CD4-positive, alpha-beta T cell (primary cell): ENCODE measurements around the gene UPF3A. TPM values are rescaled to one million over a fixed set of nuclear protein-coding genes. Genes with fewer than 3 reads are reported as not detected.
"Not testable (repeated sequence)": the region's sequence is repeated elsewhere in the genome, so short reads cannot be mapped to it uniquely, and the experiment has no call there.

Experiments
- ATAC-seq: fragments of 200-7000 bp; cut with Tn5 transposase; one replicate; pipeline ENCODE4 v1.10.0; 2022; ENCODE audit warnings: mild to moderate bottlenecking; ENCODE audit not compliant: poor library complexity
- CTCF ChIA-PET: fragments of 350-600 bp; sonication (Branson Sonifier 250); formaldehyde crosslinking; loops from one replicate; lab custom pipeline; 2021; ENCODE audit warnings: antibody characterized with exemption, inconsistent platforms; lab: Charles Lee
- POLR2A ChIA-PET: fragments of 350-600 bp; sonication (Branson Sonifier 250); formaldehyde crosslinking; loops from one replicate; lab custom pipeline; 2021; ENCODE audit warnings: antibody characterized with exemption, inconsistent platforms; lab: Charles Lee
- DNase-seq, 14 experiments: peaks; one replicate each; pipeline ENCODE4 v3.0.0-alpha.2; 2013 to 2020; ENCODE audit warnings: mixed read lengths in 2 of 14
- H3K27ac ChIP-seq, 2 donors: one replicate each; pipeline versions ENCODE4 v1.5.1 to v1.7.0; 2013; ENCODE audit warnings: low read length in 2 of 2, low read depth in 1 of 2, mild to moderate bottlenecking in 1 of 2
- H3K27me3 ChIP-seq, 2 experiments: 1 replicate in 1 of 2; 2 replicates in 1 of 2; pipeline versions ENCODE4 v1.6.1 to v1.7.0; 2013; ENCODE audit warnings: low read length in 2 of 2, control low read depth in 1 of 2, mild to moderate bottlenecking in 1 of 2, moderate library complexity in 1 of 2; ENCODE audit not compliant: insufficient read depth in 2 of 2, control insufficient read depth in 1 of 2
- H3K36me3 ChIP-seq: one replicate; pipeline ENCODE4 v1.6.1; 2013; ENCODE audit warnings: low read length, control low read depth; ENCODE audit not compliant: insufficient read depth
- H3K4me1 ChIP-seq: one replicate; pipeline ENCODE4 v1.6.1; 2013; ENCODE audit warnings: low read length, control low read depth; ENCODE audit not compliant: insufficient read depth
- H3K4me3 ChIP-seq: one replicate; pipeline ENCODE4 v1.5.1; 2013; ENCODE audit warnings: mild to moderate bottlenecking, low read length, moderate library complexity
- H3K9me3 ChIP-seq, 2 experiments: 1 replicate in 1 of 2; 2 replicates in 1 of 2; pipeline versions ENCODE4 v1.6.1 to v1.7.0; 2013; ENCODE audit warnings: low read length in 2 of 2, mild to moderate bottlenecking in 2 of 2, control low read depth in 1 of 2, moderate library complexity in 1 of 2; ENCODE audit not compliant: control insufficient read depth in 1 of 2, insufficient read depth in 1 of 2
- H3K27ac Mint-ChIP-seq: one replicate; pipeline ENCODE4 v1.8.0; 2020; ENCODE audit warnings: mixed read lengths
- H3K27me3 Mint-ChIP-seq: one replicate; pipeline ENCODE4 v1.8.0; 2021; ENCODE audit warnings: mixed read lengths
- H3K36me3 Mint-ChIP-seq: one replicate; pipeline ENCODE4 v1.8.0; 2021; ENCODE audit warnings: low read depth, mixed read lengths
- H3K4me1 Mint-ChIP-seq: one replicate; pipeline ENCODE4 v1.8.0; 2021; ENCODE audit warnings: low read depth, mixed read lengths
- H3K4me3 Mint-ChIP-seq: one replicate; pipeline ENCODE4 v1.8.0; 2020; ENCODE audit warnings: mild to moderate bottlenecking, mixed read lengths
- H3K9me3 Mint-ChIP-seq: one replicate; pipeline ENCODE4 v1.8.0; 2020; ENCODE audit warnings: mixed read lengths
- CTCF ChIP-seq: fragments of 200-600 bp; IDR thresholded peaks from one replicate; pipeline ENCODE4 v1.8.0; 2022; ENCODE audit warnings: antibody characterized with exemption, mild to moderate bottlenecking
- intact Hi-C, 2 experiments: fragments of 100-400 bp; cut with DNase I in 1 of 2; cut with micrococcal nuclease in 1 of 2; formaldehyde crosslinking; loops; one replicate each; pipeline versions ENCODE4 v1.15.1 to v1.9.0; 2023 to 2025; cut with DNase I, micrococcal nuclease
- microRNA-seq: library from miRNA; unstranded; fragments of <30 nt; microRNA quantifications from one replicate; pipeline ENCODE4 v1.2.0, GENCODE V29; 2021; ENCODE audit warnings: borderline microRNAs expressed, borderline replicate concordance
- total RNA-seq, 174 experiments: library from RNA in 2 of 174; stranded (reverse) in 2 of 174; gene quantifications; one replicate each; pipeline ENCODE4 v1.2.3 and lab custom pipeline; 2021 to 2026

Gene UPF3A
- total RNA-seq, 2 experiments from 2014 or later: 31.8 TPM

DNA sequence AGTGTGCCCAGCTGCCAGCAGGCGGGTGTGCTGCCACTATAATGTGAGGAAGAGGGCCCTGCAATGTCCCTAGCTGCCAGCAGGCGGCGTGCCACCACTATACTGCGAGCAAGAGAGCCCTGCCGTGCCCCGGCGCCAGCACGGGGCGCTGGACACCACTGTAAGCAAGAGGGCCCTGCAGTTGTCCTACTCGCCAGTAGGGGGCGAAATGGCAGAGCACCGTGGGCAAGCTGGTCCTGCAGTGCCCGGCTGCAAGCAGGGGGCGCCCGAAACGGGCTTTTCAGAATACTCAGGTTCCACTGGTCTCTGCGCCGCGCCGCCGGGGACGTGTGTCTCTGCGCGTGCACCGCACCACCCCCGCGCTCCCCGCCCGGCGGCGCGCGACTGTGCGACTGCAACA, 71.4 kb downstream of the UPF3A start:
- H3K9me3 ChIP-seq, intact Hi-C loops, CTCF ChIA-PET, H3K27ac Mint-ChIP-seq, H3K4me1 Mint-ChIP-seq, H3K4me1 ChIP-seq, POLR2A ChIA-PET, H3K4me3 Mint-ChIP-seq, H3K36me3 Mint-ChIP-seq, H3K36me3 ChIP-seq, H3K27me3 ChIP-seq, H3K27ac ChIP-seq, H3K9me3 Mint-ChIP-seq, H3K4me3 ChIP-seq, ATAC-seq: not testable (repeated sequence)
- DNase-seq: peak in 3 of 14 experiments; percentile 29 to 71 (median 52)
- H3K27me3 Mint-ChIP-seq: peaks cover 29% of the 10 kb centered on the region
- TF ChIP-seq CTCF: peak; percentile 35

DNA sequence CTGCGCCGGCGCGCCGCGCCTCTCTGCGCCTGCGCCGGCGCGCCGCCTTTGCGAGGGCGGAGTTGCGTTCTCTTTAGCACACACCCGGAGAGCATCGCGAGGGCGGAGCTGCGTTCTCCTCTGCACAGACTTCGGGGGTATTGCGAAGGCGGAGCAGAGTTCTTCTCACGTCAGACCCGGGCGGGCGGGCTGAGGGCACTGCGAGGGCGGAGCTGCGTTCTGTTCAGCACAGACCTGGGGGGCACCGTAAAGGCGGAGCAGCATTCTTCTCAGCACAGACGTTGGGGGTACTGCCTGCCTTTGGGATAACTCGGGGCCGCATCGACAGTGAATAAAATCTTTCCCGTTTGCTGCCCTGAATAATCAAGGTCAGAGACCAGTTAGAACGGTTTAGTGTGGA, 72.0 kb downstream of the UPF3A start:
- H3K4me3 Mint-ChIP-seq, H3K27ac Mint-ChIP-seq, H3K9me3 ChIP-seq, intact Hi-C loops, H3K27ac ChIP-seq, ATAC-seq, H3K4me1 ChIP-seq, H3K27me3 ChIP-seq, H3K36me3 ChIP-seq, H3K4me3 ChIP-seq, H3K9me3 Mint-ChIP-seq, POLR2A ChIA-PET, H3K4me1 Mint-ChIP-seq, CTCF ChIA-PET, DNase-seq, H3K36me3 Mint-ChIP-seq: not testable (repeated sequence)
- peaks cover 23% of the 10 kb centered on the region for H3K27me3 Mint-ChIP-seq

Small RNA genes lying within 50 kb of the gene (microRNA-seq; reads per million reads assigned to microRNA genes)
- gene MIR4502 (not detected), gene MIR548AR (not detected)

Other genes starting within 250 kb of the UPF3A start
- gene RASA3, start 149.0 kb upstream of the UPF3A start, total RNA-seq: 100 to 1,000 TPM; 181 to 184 TPM
- gene CFAP97D2, start 102.3 kb upstream of the UPF3A start, total RNA-seq: under 1 TPM; 0.47 to 0.52 TPM
- gene CDC16, start 46.7 kb upstream of the UPF3A start, total RNA-seq: 10 to 100 TPM; 68.4 to 69.4 TPM
- 10 to 100 TPM; 11.0 to 12.2 TPM for gene CHAMP1, start 32.9 kb downstream of the UPF3A start, total RNA-seq